NCI-H510A treated with DMSO at 0.1 percent for 48 hours (cell line): Measurements from ENCODE around the gene CYP4F8.
"Not testable (repeated sequence)": the region's sequence is repeated elsewhere in the genome, so short reads cannot be mapped to it uniquely, and the experiment has no call there.

Experiments used
- DNase-seq: peaks from one replicate; lab custom pipeline; 2025; lab: John Stamatoyannopoulos, UW

CYP4F8 gene

DNA sequence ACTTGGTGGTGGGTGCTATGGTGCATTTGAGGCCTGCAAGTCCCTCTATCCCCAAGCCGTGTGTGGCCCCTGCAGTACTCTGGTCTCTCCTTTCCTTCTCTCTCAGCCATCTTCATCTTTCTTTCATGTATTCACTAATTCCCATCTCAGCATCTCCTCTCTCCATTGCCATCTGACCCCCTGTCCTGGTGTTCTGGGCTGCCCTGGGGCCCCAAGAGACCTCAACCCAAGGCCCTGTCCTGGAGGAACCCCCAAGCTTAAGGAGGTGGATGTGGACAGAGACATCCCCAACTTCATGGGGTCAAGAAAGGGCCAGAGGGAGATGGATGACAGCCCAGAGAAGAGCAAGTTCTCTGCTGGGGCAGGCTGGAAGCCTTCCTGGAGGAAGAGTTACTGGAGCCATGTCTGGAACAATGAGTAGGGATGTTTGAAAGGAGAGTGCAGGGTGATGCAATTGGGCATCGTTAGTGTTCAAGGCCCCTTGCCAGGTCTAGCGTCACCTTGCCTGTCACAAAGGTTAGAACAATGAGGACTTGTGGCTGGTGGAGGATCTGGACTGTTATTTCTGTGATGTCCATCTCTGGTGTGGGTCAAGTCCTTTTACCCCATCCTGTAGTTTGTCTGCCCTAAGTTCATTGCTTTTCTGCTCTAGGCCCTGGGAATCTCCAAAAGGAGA is 29.2 kb downstream of the CYP4F8 start:
- DNase-seq: no peak

DNA sequence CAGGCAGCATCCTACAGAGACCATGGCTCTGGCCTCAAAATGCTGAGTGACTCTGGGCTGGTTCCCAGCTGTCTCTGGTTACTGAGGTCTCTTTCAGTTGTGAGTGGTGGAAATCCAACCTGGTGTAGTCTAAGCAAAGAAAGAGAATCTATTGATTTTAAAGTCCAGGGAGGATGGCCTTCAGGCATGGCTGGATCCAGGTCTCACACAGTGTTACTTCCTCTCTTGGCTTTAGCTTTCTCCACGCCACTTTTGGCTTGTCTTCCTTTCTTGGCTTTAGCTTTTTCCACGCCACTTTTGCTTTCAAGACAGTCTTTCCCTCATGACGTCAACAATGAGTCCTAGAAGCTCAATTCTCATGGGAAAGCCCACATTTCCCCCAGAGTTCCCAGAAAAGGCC is 29.8 kb downstream of the CYP4F8 start:
- no peak for DNase-seq

DNA sequence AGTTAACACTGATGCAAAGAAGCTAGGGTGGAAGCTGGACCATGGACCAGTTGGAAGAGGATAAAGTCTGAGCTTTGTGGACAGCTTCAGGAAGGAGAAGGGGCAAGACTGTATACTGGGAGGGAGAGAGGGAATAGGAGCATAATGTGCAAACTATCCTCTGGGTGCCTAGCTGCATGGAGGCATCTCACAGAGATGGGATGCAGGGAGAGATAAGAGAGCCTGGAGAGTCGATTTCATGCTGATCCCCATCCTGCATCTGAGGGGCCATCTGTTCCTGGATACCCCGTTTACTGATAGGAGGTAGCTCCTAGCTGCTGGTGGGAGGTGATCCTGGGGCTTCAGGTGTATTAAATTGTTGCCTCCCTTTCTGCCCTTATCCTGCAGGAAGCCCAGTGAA is 34.5 kb downstream of the CYP4F8 start:
- no peak for DNase-seq

DNA sequence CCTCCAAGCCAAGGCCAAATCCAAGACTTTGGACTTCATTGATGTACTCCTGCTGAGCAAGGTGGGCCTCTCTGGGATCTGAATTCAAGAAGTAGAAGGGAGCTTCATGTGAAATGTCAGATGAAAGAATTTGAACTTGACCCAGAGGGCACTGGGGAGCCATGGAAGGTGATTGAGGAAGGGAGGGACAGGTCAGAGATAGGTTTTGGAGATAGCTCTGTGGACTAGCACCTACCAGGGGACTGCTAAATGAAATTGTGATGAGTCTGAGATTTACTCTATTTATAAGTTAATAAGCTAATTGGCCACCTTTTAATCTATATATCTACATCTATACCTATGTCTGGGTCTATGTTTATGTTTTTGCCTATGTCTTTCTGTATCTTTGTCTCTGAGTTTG is 35.1 kb downstream of the CYP4F8 start:
- not testable (repeated sequence) for DNase-seq

DNA sequence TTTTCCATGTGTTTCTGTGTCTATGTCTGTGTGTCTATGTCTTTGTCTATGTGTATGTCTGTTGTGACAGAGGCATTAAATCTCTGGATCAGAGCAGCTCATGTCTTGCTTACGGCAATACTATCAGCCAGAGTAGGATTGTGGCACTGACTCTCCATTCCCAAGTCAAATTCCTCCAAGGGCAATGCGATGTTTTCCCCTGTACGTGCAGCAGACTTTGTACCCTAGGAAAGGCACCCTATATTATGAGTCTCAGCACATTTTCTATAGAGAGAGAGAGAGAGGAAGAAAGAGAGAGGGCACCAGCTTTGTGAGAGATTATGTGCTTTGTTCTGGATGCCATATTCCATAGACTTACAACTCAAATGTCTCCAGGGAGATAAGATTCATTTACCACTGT is 36.8 kb downstream of the CYP4F8 start:
- no peak for DNase-seq

DNA sequence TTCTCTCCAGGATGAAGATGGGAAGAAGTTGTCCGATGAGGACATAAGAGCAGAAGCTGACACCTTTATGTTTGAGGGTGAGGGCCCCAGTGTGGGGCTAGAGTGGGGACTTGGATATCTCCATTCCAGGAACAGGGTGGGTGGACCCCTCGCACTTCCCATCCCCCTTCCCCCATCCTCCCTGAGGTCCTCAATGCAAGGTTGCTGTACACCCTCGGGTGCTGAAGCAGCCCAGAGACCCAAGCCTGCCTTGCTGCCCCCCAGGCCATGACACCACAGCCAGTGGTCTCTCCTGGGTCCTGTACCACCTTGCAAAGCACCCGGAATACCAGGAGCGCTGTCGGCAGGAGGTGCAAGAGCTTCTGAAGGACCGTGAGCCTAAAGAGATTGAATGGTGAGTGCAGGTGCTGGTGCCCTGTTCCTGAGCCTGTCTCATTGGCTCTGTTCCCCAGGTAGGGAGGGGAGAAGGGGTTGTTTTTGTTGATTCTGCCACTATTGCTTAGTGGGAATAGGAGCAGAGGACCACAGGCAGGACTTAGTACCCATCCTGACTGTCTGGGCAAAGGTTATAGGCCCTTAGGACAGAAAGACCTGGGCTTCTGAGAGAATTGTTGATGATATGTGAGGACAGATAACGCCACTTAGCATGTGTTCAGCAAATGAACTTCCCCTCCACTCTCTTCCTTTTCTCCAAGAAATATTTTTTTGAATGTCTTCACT is 37.7 kb downstream of the CYP4F8 start:
- no peak for DNase-seq

DNA sequence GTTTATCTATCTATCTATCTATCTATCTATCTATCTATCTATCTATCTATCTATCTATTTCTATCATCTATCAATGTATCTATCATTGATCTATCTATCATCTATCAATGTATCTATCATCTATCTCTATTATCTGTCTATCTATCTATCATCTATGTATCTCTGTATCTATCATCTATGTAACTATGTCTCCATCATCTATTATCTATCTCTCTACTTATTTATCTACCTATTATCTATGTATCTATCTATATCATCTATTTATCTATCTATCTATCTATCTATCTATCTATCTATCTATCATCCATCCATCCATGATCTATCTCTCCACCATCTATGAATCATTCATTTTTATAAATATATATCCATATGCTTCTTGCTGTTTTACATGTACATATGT is 41.4 kb downstream of the CYP4F8 start:
- no peak for DNase-seq

DNA sequence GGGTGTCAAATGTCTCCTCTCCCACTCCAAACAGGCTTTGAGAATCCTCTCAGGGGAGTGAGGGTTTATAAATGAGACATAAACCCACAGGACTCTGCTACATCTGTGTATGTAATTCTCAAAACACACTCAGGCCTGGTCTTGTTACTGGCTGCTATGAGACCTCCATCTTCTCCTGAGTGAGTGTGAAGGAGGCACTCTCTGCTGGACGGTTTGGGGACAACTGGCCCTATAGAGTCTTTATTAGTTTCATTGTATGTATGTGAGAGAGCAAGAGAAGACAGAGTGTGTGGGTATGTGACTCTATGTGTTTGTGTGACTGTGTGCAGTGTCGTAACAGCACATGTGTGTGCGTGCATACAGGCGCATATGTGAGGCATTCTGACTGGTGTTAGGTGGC is 48.2 kb downstream of the CYP4F8 start:
- DNase-seq: no peak

DNA sequence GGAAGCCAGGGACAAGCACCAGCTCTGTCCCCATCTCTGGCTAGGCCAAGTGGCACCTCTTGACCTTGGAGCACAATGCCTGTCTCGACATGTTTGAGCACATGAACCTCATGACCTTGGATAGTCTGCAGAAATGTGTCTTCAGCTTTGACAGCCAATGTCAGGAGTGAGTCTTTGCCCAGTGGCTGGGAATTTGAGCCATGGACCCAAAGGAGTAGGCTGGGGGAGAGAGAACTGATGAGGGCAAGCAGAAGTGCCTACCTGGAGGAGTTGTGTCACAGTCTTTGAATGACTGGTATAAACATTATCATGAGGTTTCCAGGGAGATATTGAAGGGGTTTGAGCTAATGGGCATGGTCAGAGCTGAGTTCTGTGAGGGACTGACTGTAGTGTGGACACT is 51.2 kb downstream of the CYP4F8 start:
- DNase-seq: no peak

DNA sequence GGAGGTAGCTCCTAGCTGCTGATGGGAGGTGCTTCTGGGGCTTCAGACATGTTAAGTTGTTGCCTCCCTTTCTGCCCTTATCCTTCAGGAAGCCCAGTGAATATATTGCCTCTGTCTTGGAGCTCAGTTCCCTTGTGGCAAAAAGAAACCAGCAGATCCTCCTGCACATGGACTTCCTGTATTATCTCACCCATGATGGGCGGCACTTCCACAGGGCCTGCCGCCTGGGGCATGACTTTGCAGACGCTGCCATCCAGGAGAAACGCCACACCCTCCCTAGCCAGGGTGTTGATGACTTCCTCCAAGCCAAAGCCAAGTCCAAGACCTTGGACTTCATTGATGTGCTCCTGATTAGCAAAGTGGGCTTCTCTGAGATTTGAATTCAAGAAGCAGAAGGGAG is 51.9 kb downstream of the CYP4F8 start:
- no peak for DNase-seq

DNA sequence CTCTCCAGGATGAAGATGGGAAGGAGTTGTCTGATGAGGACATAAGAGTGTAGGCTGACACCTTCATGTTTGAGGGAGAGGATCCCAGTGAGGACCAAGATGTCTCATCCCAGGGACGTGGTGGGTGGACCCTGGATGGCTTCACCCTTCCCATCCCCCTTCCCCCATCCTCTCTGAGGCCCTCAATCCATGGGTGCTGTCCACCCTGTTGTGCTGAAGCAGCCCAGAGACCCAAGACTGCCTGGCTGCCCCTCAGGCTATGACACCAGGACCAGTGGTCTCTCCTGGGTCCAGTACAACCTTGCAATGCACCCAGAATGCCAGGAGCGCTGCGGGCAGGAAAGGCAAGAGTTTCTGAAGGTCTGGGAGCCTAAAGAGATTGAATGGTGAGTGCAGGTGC is 54.4 kb downstream of the CYP4F8 start:
- DNase-seq: no peak

DNA sequence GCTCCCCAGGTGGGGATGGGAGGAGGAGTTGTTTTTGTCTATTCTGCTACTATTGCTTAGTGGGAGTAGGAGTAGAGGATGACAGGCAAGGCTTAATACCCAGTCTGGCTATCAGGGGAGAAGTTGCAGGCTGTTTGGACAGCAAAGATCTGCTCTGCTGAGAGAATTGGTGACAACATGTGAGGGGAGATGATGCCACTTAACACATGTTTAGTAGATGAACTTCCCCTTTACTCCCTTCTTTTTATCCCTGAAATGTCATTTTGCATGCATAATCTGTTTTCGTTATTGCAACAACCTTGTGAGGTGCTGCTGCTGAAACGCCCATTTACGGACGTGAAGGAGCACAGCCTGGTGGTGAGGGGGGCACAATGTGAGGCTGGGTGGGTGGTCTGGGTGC is 54.9 kb downstream of the CYP4F8 start:
- no peak for DNase-seq

DNA sequence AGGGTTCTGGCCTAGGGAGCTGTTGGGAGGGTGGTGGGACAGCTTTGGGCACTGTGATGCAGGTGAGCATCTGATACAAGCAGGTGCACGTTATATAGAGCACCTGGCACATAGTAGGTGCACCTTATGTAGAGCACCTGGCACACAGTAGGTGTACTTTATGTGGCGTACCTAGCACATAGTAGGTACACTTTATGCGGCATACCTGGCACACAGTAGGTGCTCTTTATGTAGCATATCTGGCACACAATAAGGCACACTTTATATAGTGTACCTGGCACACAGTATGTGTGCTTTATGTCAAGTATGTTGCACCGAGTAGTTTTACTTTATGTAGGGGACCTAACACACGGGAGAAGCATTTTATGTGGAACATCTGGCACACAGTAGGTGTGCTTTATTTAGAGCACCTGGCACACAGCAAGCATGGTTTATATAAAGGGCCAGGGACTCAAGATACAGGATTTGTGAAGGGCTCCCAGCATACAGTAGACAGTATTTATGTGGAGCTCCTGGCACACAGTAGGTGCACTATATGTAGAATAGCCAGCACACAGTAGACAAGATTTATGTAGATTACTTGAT is 56.3 kb downstream of the CYP4F8 start:
- DNase-seq: no peak

DNA sequence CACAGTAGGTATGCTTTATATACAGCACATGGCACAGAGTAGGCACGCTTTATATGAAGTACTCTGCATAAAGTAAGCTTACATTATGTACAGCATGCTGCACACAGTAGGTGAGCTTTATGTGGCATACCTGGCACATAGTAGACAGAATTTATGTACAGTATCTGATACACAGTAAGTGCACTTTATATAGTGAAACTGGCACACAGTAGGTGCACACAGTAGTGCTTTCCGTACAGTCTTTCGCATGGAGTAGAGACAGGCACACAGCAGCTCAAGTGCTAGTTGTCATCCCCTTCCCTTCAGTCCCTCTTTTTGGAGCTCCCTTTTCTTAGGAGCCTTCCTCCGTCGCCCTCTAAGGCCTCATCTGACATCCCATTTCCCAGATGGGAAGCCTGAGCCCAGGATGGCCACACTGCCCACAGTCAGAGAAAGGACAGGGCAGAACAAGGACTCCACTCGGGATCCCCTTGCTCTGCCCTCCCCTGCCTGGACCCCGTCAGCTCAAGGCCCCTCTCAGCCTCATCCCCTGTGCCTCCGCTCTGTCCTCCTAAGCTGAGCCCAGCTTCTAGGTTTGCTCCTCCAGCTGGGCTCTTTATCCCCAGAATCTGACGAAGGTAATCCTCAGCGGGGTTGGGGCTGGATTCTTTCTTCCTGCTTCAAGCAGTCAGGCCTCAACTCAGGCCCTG is 57.0 kb downstream of the CYP4F8 start:
- no peak for DNase-seq

DNA sequence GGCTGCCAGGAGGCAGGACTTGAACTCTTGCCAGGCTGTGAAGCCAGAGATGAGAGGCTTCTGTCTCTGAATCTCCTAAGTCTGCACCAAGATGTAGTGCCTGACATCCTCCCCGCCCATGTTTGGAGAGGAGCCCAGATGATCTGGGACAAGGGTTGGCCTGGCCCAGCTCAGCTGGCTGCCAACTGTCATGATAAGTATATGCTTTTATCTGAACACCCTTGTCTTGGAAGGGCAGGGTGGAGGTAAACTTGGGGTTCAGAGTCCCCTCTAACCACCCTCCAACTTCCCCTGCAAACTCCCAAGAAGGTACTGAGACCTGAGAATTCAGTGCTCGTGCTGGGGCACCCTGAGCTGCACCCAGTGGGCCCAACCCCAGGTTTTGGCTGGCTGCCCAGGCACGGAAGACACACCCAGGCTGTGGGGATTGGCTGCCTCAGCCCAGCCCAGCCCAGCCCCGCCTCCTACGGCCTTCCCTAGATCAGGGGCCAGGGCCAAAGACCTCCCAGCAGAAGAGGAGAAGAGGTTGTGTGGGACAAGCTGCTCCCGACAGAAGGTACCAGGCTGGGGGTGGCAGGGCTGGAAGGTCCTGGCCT is 57.7 kb downstream of the CYP4F8 start, which contains the start of gene CYP4F12:
Gene CYP4F12 (plus strand): TSS at position 508 of the 596 bp plus-strand sequence. CDS start 443 bp downstream, outside the sequence.
- DNase-seq: no peak

DNA sequence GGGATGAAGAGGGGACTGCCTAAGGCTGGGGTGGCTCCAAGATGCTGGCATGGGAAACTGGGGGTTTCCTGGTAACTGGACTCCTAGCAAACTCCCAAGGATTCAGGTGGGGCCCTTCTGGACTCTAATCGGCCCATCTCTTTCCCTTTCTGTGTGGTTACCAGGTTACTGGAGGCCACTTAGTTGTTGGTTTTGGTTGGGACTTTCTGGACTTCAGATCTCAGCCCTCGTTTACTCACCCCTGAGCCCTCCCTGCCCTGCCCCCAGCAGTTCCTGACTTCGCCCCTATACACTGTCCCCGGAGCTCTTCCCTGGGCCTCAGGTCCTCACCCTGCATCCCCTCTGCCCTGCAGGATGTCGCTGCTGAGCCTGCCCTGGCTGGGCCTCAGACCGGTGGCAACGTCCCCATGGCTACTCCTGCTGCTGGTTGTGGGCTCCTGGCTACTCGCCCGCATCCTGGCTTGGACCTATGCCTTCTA is 58.2 kb downstream of the CYP4F8 start:
- no peak for DNase-seq

DNA sequence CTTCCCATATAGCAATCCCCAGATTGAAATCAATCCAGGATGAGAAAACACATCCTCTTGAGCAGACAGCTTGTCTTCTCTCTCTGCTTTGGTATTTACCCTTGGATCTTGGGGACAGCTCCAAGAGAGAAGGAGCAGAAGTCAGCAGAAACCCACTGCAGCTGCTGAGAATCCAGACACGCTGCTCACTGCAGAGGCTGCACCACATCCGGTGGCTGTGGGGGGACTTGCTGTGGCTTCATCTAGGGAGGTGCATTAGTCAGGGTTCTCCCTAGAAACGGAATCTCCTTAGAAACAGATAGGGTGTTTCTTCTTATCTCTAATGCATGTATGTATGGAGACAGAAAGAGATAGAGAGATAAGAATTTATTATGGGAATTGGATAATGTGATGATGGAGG is 60.5 kb downstream of the CYP4F8 start:
- no peak for DNase-seq

DNA sequence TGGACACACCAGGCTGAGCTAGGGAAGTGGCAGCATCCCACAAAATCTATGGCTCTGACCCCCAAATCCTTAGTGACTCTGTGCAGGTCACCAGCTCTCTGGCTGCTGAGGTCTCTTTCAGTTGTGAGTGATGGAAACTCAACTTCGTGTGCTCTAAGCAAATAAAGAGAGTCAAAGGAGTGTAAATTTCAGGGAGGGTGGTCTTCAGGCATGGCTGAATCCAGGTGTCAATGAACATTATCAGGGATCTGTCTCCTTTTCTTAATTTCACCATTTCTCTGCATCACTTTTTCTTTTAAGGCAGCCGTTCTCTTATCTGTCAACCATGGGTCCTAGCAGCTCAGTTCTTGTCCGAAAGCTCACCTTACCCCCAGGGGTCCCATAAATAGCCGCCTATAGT is 64.1 kb downstream of the CYP4F8 start:
- DNase-seq: no peak

DNA sequence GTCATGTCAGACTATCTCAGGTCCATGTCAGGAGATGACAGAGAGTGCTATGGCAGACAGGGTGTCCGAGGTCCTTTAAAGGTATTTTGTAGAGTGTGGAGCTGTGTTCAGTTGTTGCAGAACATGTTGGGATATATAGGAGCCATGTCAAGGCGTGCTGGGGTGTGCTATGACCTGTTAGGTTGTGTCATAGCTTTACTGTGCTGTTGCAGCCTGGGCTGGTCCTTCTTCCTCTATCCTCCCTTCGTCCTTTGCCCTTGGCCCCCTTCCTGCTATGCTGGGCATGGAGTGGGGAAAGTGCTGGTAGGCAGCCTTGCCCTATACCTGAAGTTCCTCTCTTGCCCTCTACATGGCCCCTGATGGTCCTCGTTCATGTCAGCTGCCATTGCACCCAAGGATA is 64.8 kb downstream of the CYP4F8 start:
- not testable (repeated sequence) for DNase-seq
